Prostate gland (tissue), 2 donors: ENCODE data around the gene PKNOX2. TPM values are rescaled to one million over a fixed set of nuclear protein-coding genes. Genes with fewer than 3 reads are reported as not detected.

ENCODE experiments used
- DNase-seq: peaks from one replicate; pipeline ENCODE4 v3.0.0-alpha.2; 2019; ENCODE audit warnings: low spot score
- H3K27ac ChIP-seq, 2 donors: fragments of 200-600 bp; sonication (generic); 2 replicates each; pipeline ENCODE4 v1.5.1; 2017 to 2019
- H3K27me3 ChIP-seq: fragments of 200-600 bp; sonication (generic); replicated peaks from 2 replicates; pipeline ENCODE4 v1.5.1; 2019; ENCODE audit not compliant: insufficient read depth
- H3K36me3 ChIP-seq, 2 donors: fragments of 200-600 bp; sonication (generic); 1 replicate in 1 of 2; 2 replicates in 1 of 2; pipeline versions ENCODE4 v1.5.1 to v1.8.1; 2017 to 2019
- H3K4me1 ChIP-seq: fragments of 200-600 bp; sonication (generic); replicated peaks from 2 replicates; pipeline ENCODE4 v1.5.1; 2019
- H3K4me3 ChIP-seq, 2 donors: fragments of 200-600 bp; sonication (generic); 2 replicates each; pipeline ENCODE4 v1.5.1; 2017 to 2019
- H3K9me3 ChIP-seq: fragments of 200-600 bp; sonication (generic); 2 replicates; pipeline ENCODE4 v1.5.1; 2017
- CTCF ChIP-seq, 4 experiments: fragments of 200-600 bp in 2 of 4; fragments of 450-650 bp in 2 of 4; sonication (generic) in 2 of 4; IDR thresholded peaks; 1 replicate in 3 of 4; 2 replicates in 1 of 4; pipeline ENCODE4 v1.5.1; 2016 to 2019; ENCODE audit warnings: antibody characterized with exemption in 4 of 4, mild to moderate bottlenecking in 2 of 4, moderate library complexity in 2 of 4
- POLR2A ChIP-seq: fragments of 450-650 bp; IDR thresholded peaks from one replicate; pipeline ENCODE4 v1.6.1; 2016; ENCODE audit warnings: antibody characterized with exemption, mild to moderate bottlenecking
- POLR2AphosphoS5 ChIP-seq: sonication (generic); formaldehyde crosslinking; IDR thresholded peaks from one replicate; pipeline ENCODE4 v1.6.1; 2017; ENCODE audit warnings: antibody characterized with exemption
- WGBS: methylation state at CpG from one replicate; pipeline ENCODE4 v1.1.5; 2018; 5-methylcytosine and 5-hydroxymethylcytosine counted together
- intact Hi-C: fragments of 100-400 bp; cut with DNase I; formaldehyde crosslinking; loops from one replicate; pipeline ENCODE4 v1.14.2; 2022
- total RNA-seq, 2 donors: library from RNA; depleted of rRNA; stranded (reverse); fragments of >200 nt; gene quantifications; one replicate each; pipeline ENCODE4 v1.1.0, GENCODE V29; 2016

Gene PKNOX2
- total RNA-seq, 2 donors from 2014 or later: 12.3 to 14.7 TPM

- intact Hi-C loops: no loop called here
- 62% methylated on average over 4 of the region's 4 CpGs for WGBS
- H3K4me1 ChIP-seq: no peaks in the 10 kb centered on the region
Measured at GRCh38 chr11:125320347-125321076, 156.0 kb downstream of the PKNOX2 start.

DNA sequence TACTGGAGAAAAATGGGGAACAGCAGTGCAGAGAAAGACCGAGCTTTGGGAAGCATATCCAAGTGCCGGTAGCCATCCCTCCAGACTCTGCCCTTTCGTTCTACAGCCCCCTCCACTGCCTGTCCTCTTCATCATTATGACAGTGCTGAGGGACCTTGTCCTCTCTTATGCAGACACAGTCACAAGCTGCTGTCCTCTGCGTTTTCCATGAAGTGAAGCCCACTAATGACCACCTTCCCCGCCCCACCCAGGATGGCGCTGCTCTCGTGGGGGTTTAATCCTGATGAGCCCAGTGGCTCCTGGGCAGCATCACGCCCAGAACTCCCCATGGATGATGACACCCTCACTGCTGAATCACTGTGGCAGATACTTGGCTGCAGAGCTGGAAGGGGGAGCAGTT is 157.7 kb downstream of the PKNOX2 start:
- 89% methylated on average over 8 of the region's 8 CpGs for WGBS
- H3K9me3 ChIP-seq: no peaks in the 10 kb centered on the region
- no peaks in the 10 kb centered on the region for H3K4me1 ChIP-seq
- H3K27ac ChIP-seq: no peak overlapping the region
- intact Hi-C loops: no loop called here
- TF ChIP-seq POLR2AphosphoS5: no peak
- TF ChIP-seq CTCF (IDR thresholded peaks at IDR 0.05): no peak
- no peak for TF ChIP-seq POLR2A
- no peaks in the 10 kb centered on the region for H3K27me3 ChIP-seq
- H3K36me3 ChIP-seq: no peaks in the 10 kb centered on the region
- no peak for DNase-seq
- H3K4me3 ChIP-seq: no peak overlapping the region

More at GRCh38 chr11:125320347-125321076, 156.0 kb downstream of the PKNOX2 start:
- Histone ChIP-seq H3K36me3 (no peaks in the 10 kb centered on the region), H3K27ac (no peak overlapping the region), H3K9me3 (no peaks in the 10 kb centered on the region), H3K4me3 (no peak overlapping the region), H3K27me3 (no peaks in the 10 kb centered on the region)
- TF ChIP-seq CTCF (IDR thresholded peaks at IDR 0.05) (no peak), POLR2AphosphoS5 (no peak), POLR2A (no peak)
- no peak for DNase-seq

GRCh38 chr11:125325196-125325595 is 160.6 kb downstream of the PKNOX2 start:
- no peak overlapping the region for H3K4me3 ChIP-seq
- DNase-seq: no peak
- 84% methylated on average over 3 of the region's 3 CpGs for WGBS
- H3K27ac ChIP-seq: no peak overlapping the region
- H3K36me3 ChIP-seq: no peaks in the 10 kb centered on the region
- no peaks in the 10 kb centered on the region for H3K27me3 ChIP-seq
- intact Hi-C loops: no loop called here
- no peaks in the 10 kb centered on the region for H3K9me3 ChIP-seq
- no peaks in the 10 kb centered on the region for H3K4me1 ChIP-seq
- no peak for TF ChIP-seq CTCF (IDR thresholded peaks at IDR 0.05)
- TF ChIP-seq POLR2AphosphoS5: no peak

GRCh38 chr11:125326126-125326525 is 161.6 kb downstream of the PKNOX2 start:
- 94% methylated on average over 4 of the region's 4 CpGs for WGBS
- intact Hi-C loops: no loop called here
- no peak overlapping the region for H3K27ac ChIP-seq
- no peaks in the 10 kb centered on the region for H3K27me3 ChIP-seq
- DNase-seq: no peak
- no peak overlapping the region for H3K4me3 ChIP-seq
- no peaks in the 10 kb centered on the region for H3K9me3 ChIP-seq
- no peaks in the 10 kb centered on the region for H3K4me1 ChIP-seq
- no peaks in the 10 kb centered on the region for H3K36me3 ChIP-seq
- TF ChIP-seq POLR2A (no peak), CTCF (IDR thresholded peaks at IDR 0.05) (no peak), POLR2AphosphoS5 (no peak)

- H3K27me3 ChIP-seq: no peaks in the 10 kb centered on the region
- no peak overlapping the region for H3K27ac ChIP-seq
- H3K4me3 ChIP-seq: no peak overlapping the region
- TF ChIP-seq POLR2AphosphoS5 (no peak), POLR2A (no peak), CTCF (IDR thresholded peaks at IDR 0.05) (no peak)
- intact Hi-C loops: no loop called here
- DNase-seq: no peak
- H3K4me1 ChIP-seq: no peaks in the 10 kb centered on the region
- H3K9me3 ChIP-seq: no peaks in the 10 kb centered on the region
- H3K36me3 ChIP-seq: no peaks in the 10 kb centered on the region
- WGBS: 90% methylated on average over 7 of the region's 7 CpGs
Measured at GRCh38 chr11:125327518-125328224, 163.1 kb downstream of the PKNOX2 start.
